Activated CD4-positive, alpha-beta T cell treated with anti-CD3 and anti-CD28 coated beads for 36 hours (primary cell): ENCODE results near the gene NUFIP1. TPM values are rescaled to one million over a fixed set of nuclear protein-coding genes. Genes with fewer than 3 reads are reported as not detected.
"Not testable (repeated sequence)": the region's sequence is repeated elsewhere in the genome, so short reads cannot be mapped to it uniquely, and the experiment has no call there.

Source experiments
- ATAC-seq: fragments of 200-7000 bp; cut with Tn5 transposase; one replicate; pipeline ENCODE4 v1.10.0; 2021; ENCODE audit warnings: mild to moderate bottlenecking, moderate library complexity
- CTCF ChIA-PET: fragments of 350-600 bp; sonication (Branson Sonifier 250); formaldehyde crosslinking; loops from one replicate; lab custom pipeline; 2021; ENCODE audit warnings: antibody characterized with exemption; lab: Charles Lee
- POLR2A ChIA-PET: fragments of 350-600 bp; sonication (Branson Sonifier 250); formaldehyde crosslinking; loops from one replicate; lab custom pipeline; 2021; ENCODE audit warnings: antibody characterized with exemption, inconsistent platforms; lab: Charles Lee
- DNase-seq: peaks from one replicate; pipeline ENCODE4 v3.0.0-alpha.2; 2020
- H3K27ac Mint-ChIP-seq: one replicate; pipeline ENCODE4 v1.8.0; 2021; ENCODE audit warnings: mixed read lengths
- H3K27me3 Mint-ChIP-seq: one replicate; pipeline ENCODE4 v1.8.0; 2021; ENCODE audit warnings: mixed read lengths
- H3K36me3 Mint-ChIP-seq: one replicate; pipeline ENCODE4 v1.8.0; 2021; ENCODE audit warnings: low read depth, mixed read lengths
- H3K4me1 Mint-ChIP-seq: one replicate; pipeline ENCODE4 v1.8.0; 2021; ENCODE audit warnings: mixed read lengths
- H3K4me3 Mint-ChIP-seq: one replicate; pipeline ENCODE4 v1.8.0; 2021; ENCODE audit warnings: mild to moderate bottlenecking, moderate library complexity, mixed read lengths
- H3K9me3 Mint-ChIP-seq: one replicate; pipeline ENCODE4 v1.8.0; 2021; ENCODE audit warnings: low read depth, mixed read lengths
- intact Hi-C, 2 experiments: fragments of 100-400 bp; cut with DNase I in 1 of 2; cut with micrococcal nuclease in 1 of 2; formaldehyde crosslinking; loops; one replicate each; pipeline versions ENCODE4 v1.14.2 to v1.15.1; 2022 to 2024; cut with DNase I, micrococcal nuclease
- total RNA-seq, 2 experiments: library from RNA; stranded (reverse); gene quantifications; one replicate each; pipeline ENCODE4 v1.2.3, GENCODE V29; 2021

NUFIP1 gene
- total RNA-seq, 2 experiments from 2014 or later = 10.1 to 13.6 TPM

DNA sequence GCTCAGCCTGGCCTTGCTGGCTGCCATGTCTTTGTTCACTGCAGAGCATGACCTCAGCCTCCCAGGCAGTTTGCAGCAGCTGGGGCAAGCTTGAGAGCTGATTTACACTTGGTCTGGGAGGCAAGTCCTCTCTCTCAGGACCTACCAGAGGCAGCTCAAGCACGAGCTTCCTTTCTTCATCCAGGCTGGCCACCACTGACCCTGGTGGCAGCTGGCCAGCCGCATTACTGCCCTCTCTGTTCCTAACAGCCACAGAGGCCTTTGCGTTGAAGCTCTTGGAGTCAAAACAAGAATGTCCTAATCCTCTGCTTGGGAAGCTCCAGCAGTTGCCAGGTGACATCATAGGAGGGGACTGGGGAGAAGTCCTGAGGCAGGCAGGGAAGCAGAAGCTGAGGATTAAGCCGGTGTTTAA lies 85.7 kb downstream of the NUFIP1 start:
- Mint-ChIP-seq H3K27ac (no peak overlapping the region), H3K9me3 (no peaks in the 10 kb centered on the region), H3K36me3 (no peaks in the 10 kb centered on the region), H3K4me1 (no peaks in the 10 kb centered on the region), H3K27me3 (peaks cover 5% of the 10 kb centered on the region), H3K4me3 (no peak overlapping the region)
- CTCF ChIA-PET = interaction anchor here (1.2 kb wide), 1 partner anchor 43 kb away, joined by 3 read pairs; no protein-coding TSS in a partner anchor
- intact Hi-C loops = no loop called here
- ATAC-seq (no peak), DNase-seq (no peak)
- POLR2A ChIA-PET = no interaction called here

DNA sequence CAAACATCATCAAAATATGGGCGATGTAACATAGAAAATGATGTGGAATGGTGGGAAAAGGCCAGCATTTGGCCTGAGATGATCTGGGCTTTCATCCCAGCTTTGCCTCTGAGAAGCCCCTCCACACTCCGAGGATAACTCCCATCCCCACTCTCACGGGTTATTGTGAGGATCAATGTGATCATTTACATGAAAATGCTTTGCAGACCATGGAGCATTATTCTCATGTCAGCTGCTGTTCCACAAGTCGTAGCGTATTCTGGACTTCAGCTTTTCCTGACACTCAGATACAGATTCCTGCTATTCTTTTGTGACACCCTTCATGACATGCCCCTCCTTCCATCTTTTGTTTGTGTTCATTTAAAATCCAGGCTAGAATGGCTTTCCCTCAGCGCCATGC lies 86.5 kb downstream of the NUFIP1 start:
- Mint-ChIP-seq H3K36me3 (no peaks in the 10 kb centered on the region), H3K4me3 (no peak overlapping the region), H3K9me3 (no peaks in the 10 kb centered on the region), H3K4me1 (no peaks in the 10 kb centered on the region), H3K27ac (no peak overlapping the region), H3K27me3 (peaks cover 7% of the 10 kb centered on the region)
- ChIA-PET POLR2A (no interaction called here), CTCF (no interaction called here)
- DNase-seq = no peak
- intact Hi-C loops = no loop called here
- no peak for ATAC-seq

DNA sequence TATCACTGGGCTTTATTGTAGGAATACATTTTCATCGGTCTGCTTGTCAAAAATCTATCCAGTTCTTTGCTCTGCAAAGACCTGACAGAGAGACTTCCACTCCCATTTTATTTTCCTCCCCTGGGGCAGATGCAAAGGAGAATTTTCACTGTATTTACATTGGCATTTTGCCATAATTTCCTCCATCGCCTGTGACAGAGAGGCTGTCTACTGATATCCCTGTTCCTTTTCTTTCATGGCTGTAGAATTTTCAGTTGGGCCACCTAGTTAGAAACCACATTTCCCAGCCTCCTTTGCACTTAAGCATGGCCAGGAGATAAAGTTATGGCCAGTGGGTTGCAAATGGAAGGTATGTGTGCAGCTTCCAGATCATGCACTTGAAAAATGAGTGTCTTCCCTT lies 89.3 kb downstream of the NUFIP1 start:
- POLR2A ChIA-PET = interaction anchor here (0.5 kb wide), 1 partner anchor 18 kb away, joined by 3 read pairs; no protein-coding TSS in a partner anchor
- DNase-seq (no peak), ATAC-seq (no peak)
- Mint-ChIP-seq H3K9me3 (no peaks in the 10 kb centered on the region), H3K27me3 (peaks cover 7% of the 10 kb centered on the region), H3K36me3 (no peaks in the 10 kb centered on the region), H3K4me3 (no peak overlapping the region), H3K4me1 (no peaks in the 10 kb centered on the region), H3K27ac (no peak overlapping the region)
- CTCF ChIA-PET = interaction anchor here (0.6 kb wide), 1 partner anchor 70 kb away, joined by 3 read pairs; no protein-coding TSS in a partner anchor
- intact Hi-C loops = no loop called here

DNA sequence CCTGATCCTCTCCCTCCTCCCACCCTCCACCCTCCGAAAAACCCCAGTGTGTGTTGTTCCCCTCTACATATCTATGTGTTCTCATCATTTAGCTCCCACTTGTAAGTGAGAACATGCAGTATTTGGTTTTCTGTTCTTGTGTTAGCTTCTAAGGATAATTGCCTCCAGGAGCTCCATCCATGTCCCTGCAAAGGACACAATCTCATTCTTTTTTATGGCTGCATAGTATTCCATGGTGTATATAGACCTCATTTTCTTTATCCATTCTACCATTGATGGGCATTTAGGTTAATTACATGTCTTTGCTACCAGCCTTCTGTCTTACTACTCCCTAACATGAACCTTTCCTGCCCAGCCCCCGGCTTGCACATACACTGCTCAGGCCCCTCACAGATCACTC lies 91.0 kb downstream of the NUFIP1 start:
- POLR2A ChIA-PET, H3K27ac Mint-ChIP-seq, DNase-seq, H3K4me1 Mint-ChIP-seq, H3K36me3 Mint-ChIP-seq, H3K4me3 Mint-ChIP-seq, H3K9me3 Mint-ChIP-seq, CTCF ChIA-PET, intact Hi-C loops, H3K27me3 Mint-ChIP-seq, ATAC-seq: not testable (repeated sequence)

DNA sequence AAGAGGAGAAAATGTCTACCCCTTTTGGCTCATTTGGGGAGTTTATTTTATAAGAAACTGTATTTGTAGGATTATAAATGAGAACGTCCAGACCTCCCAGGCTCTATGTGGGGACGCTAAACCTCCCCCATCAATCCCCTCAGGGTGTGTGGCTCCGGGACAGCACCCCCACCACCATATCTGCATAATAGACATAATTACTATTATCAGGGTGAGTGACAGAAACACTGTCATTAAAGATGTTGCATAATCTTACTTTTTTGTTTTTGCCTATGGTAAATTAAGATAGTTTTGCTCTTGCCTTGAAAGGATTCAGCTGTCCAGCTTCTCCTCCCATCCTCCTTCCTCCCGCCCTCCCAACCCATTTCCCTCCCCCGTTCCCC lies 93.3 kb downstream of the NUFIP1 start:
- ChIA-PET POLR2A (no interaction called here), CTCF (no interaction called here)
- no peaks in the 10 kb centered on the region for H3K4me1 Mint-ChIP-seq
- ATAC-seq (no peak), DNase-seq (no peak)
- intact Hi-C loops = no loop called here
- H3K9me3 Mint-ChIP-seq = no peaks in the 10 kb centered on the region
- no peak overlapping the region for H3K27ac Mint-ChIP-seq
- no peaks in the 10 kb centered on the region for H3K36me3 Mint-ChIP-seq
- no peak overlapping the region for H3K4me3 Mint-ChIP-seq
- H3K27me3 Mint-ChIP-seq = peaks cover 4% of the 10 kb centered on the region

DNA sequence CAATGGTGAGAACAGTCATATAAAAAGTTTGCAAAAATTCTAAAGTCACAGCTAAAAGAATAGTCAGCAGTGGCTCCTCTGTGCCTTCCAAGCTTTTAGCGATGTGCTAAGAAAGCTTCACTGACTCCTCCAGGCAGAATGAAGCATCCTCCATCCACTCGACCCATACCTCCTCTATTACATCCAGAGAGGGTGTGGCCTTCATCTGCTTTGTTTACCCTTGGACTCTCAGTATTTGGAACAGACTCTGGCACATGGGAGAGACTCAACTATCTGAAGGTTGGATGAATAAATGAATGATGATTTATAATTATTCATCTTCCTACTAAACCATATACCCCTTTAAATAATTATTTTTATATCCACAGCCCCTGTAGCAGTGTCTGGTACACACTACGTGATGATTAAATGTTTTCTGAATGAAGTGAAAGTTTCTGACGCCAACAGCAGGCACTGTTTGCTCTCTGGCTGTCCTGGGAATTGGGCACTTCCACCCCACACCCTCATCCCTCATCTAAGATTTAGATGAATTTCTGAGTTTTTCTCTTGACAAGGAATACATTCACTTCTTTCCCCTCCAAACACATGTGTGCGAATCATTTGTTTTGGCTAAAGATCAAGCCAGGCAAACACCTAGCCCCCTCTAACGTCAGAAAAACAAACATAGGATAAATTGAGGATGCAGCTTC lies 93.9 kb downstream of the NUFIP1 start:
- no peak overlapping the region for H3K27ac Mint-ChIP-seq
- CTCF ChIA-PET = interaction anchor here (1.9 kb wide), 1 partner anchor 412 kb away, joined by 8 read pairs; no protein-coding TSS in a partner anchor
- intact Hi-C loops = no loop called here

DNA sequence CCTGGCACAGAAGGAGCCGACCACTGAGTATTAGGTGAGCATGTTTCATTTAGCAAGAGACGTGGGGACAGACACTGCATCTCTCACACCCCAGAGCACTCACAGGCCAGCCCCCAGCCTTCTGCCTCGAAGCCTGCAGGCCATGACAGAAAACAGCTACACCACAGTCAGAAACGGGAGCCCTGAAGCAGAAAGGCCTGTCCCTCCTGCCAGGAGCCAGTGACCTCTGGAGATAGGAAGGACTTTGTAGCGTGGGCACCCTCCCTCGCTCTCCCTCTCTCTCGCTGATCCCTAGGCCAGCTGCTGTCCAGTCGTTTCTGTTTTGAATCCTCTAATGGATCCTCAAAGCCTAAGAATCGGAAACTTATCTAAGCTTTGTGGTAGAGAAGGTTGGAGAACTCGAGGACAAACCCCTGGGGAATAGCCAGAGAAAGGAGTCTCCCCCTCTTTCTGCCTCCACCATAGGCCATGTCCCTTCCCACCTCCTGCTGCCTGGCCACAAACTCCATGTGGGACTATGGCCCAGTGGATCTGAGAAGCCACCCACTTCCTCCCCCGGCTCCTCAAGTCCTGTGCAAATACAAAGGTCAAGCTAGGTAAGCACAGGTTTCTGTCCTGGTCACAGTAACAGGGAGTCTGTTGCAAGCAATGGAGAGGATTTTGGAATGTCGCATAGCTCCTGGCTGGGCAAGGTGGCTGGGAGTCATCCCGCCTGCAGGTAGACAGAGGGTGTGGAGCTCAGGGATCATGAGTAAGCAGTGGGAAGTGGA lies 95.1 kb downstream of the NUFIP1 start:
- Mint-ChIP-seq H3K4me3 (no peak overlapping the region), H3K36me3 (no peaks in the 10 kb centered on the region), H3K27ac (no peak overlapping the region), H3K4me1 (no peaks in the 10 kb centered on the region), H3K27me3 (peaks cover 4% of the 10 kb centered on the region), H3K9me3 (no peaks in the 10 kb centered on the region)
- no peak for ATAC-seq
- ChIA-PET CTCF (interaction anchor here (0.6 to 1.9 kb wide), 2 partner anchors 208 to 411 kb away, joined by 3 to 8 read pairs; no protein-coding TSS in a partner anchor), POLR2A (no interaction called here)
- no peak for DNase-seq
- intact Hi-C loops = no loop called here

More for the DNA sequence above, 93.9 kb downstream of the NUFIP1 start:
- ATAC-seq (no peak), DNase-seq (no peak)
- peaks cover 4% of the 10 kb centered on the region for H3K27me3 Mint-ChIP-seq
- H3K4me1 Mint-ChIP-seq = no peaks in the 10 kb centered on the region
- no peaks in the 10 kb centered on the region for H3K9me3 Mint-ChIP-seq
- H3K36me3 Mint-ChIP-seq = no peaks in the 10 kb centered on the region
- POLR2A ChIA-PET = no interaction called here
- H3K4me3 Mint-ChIP-seq = no peak overlapping the region

Other genes starting within 250 kb of the NUFIP1 start
- 10 to 100 TPM; 31.8 to 40.5 TPM for gene GPALPP1, start 67 bp upstream of the NUFIP1 start, total RNA-seq
- 10 to 100 TPM; 19.9 to 25.6 TPM for gene GTF2F2, start 131.0 kb upstream of the NUFIP1 start, total RNA-seq
- gene KCTD4, start 211.6 kb upstream of the NUFIP1 start, total RNA-seq = not detected